NCI-H345 (cell line): ENCODE data around the gene ZP1.
A peak's percentile ranks its signal among the peaks of the same experiment; 100 is the strongest.
"Not testable (repeated sequence)": the region's sequence is repeated elsewhere in the genome, so short reads cannot be mapped to it uniquely, and the experiment has no call there.

ENCODE experiments used
- DNase-seq: peaks from one replicate; lab custom pipeline; 2025; lab: John Stamatoyannopoulos, UW

ZP1 gene, protein sequence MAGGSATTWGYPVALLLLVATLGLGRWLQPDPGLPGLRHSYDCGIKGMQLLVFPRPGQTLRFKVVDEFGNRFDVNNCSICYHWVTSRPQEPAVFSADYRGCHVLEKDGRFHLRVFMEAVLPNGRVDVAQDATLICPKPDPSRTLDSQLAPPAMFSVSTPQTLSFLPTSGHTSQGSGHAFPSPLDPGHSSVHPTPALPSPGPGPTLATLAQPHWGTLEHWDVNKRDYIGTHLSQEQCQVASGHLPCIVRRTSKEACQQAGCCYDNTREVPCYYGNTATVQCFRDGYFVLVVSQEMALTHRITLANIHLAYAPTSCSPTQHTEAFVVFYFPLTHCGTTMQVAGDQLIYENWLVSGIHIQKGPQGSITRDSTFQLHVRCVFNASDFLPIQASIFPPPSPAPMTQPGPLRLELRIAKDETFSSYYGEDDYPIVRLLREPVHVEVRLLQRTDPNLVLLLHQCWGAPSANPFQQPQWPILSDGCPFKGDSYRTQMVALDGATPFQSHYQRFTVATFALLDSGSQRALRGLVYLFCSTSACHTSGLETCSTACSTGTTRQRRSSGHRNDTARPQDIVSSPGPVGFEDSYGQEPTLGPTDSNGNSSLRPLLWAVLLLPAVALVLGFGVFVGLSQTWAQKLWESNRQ

DNA sequence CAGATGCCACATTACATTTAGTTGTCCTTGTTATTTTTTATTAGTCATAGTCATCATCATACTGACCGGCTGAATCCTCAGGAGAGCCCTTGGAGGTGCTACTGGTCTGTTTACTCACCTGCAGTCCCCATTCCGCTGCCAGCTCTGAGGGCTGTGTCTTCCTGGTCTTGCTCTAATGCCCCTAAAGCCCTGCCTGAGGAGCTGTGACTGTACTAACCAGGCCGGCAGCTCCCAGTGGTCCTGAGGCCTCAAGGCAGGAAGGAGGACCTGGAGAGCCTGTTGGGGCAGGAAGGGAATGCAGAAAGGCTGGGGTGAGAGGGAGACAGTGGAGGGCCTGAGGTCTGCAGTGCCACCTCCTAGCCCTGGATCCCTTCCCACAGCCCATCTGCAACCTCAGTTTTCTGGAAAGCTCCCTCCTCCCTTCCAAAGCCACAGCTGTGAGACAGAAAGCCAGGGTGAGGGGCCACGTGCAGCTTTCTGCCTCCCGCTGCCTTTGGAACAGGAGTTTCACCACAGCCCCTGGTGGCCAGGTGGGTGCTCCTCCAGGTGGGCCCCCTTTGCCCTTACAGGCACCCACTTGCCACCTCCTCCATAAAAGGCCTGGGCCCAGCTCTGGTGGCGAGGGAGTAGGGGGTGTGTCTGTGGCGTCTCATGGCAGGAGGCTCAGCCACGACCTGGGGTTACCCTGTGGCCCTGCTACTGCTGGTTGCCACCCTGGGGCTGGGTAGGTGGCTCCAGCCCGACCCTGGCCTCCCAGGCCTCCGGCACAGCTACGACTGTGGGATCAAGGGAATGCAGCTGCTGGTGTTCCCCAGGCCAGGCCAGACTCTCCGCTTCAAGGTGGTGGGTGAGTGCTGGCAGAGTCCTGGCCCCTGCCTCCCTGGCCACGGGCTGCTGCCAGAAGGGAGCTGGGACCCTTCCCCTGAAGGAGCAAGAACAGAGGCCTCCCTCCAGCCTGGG is at the start of gene ZP1:
Gene ZP1 (plus strand): TSS at position 632 of the 960 bp plus-strand sequence. CDS start 20 bp downstream, at position 652.
- DNase-seq = peak; percentile 9

DNA sequence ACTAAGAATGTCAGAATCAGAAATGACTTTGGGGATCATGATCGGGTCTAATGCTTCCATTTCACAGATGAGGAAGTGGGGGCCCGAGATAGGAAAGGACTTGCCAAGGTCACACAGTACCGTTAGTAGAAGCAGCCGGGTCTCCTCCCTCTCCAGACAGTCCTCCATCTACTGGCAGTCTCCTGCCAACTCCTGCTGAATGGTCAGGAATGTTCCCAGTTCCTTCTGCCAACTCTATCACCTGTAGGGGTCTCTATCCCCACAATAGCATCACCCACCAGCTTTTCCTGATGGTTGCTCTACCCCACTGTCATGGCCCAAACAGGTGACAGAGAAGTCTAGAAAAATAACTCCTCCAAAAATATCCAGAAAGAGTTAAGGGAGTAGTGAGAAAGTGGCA is 49.3 kb upstream of the ZP1 start:
- no peak for DNase-seq

GRCh38 chr11:60821827-60822599 is 45.3 kb upstream of the ZP1 start:
- no peak for DNase-seq

GRCh38 chr11:60823745-60824306 is 43.5 kb upstream of the ZP1 start:
- DNase-seq = not testable (repeated sequence)

DNA sequence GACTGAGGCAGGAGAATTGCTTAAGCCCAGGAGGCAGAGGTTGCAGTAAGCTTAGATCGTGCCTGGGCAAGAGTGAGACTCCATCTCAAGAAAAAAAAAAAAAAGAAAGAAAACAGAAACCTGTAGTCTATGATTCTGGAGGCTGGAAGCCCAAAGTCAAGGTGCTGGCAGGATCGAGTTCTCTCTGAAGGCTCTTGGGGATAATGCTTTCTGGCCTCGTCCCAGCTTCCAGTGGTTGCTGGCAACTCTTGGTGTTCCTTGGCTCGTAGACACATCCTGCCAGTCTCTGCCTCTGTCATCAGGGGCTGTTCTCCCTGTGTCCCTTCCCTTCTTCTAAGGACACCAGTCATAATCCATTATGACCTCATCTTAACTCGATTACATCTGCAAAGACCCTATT is 42.2 kb upstream of the ZP1 start:
- DNase-seq = no peak

GRCh38 chr11:60825790-60826189 is 41.6 kb upstream of the ZP1 start:
- no peak for DNase-seq

DNA sequence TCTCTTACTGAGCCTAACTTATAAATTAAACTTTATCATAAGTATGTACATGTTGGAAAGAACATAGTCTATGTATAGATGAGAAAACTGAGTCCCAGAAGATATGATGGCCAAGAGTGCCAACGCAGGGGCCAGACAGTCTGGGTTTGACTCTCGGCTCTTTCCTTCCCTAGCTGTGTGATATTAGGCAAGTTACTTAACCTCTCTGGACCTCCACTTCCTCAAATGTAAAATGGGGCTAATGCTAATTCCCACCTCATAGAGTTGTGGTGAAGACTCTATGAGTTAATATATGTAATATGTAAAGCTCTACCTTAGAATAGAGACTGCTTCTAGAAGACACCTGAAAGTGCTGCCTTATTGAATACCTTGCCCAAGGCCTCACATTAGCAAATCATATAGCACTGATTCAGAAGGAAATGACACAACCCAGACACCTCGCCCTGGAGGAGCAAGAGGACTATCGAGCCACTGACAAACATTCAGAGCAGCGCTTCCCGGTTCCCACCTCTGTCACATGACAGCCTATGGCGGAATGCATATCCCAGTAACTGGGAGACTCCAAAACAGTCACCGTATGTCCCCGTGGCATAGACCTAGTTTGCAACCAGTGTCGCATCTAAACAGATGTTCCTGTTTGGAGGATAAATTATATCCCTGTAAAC is 36.7 kb upstream of the ZP1 start:
- no peak for DNase-seq

DNA sequence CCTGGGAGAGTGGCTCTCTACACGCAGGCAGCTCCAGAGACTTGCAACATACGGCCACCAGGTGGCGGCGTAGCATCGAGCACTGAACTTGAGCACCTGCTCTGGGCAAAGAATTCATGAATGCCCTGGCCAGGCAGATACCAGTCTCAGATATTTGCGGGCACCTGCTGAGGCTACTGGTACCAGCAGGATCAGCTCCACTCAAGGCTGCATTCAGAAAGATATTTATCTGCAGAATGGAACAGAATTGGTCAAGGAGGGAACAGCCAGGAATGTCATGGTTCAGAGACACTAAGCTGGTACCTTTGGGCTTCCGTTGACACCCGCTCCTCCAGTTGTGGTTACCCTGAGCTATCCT is 36.2 kb upstream of the ZP1 start:
- DNase-seq = peak; percentile 86

DNA sequence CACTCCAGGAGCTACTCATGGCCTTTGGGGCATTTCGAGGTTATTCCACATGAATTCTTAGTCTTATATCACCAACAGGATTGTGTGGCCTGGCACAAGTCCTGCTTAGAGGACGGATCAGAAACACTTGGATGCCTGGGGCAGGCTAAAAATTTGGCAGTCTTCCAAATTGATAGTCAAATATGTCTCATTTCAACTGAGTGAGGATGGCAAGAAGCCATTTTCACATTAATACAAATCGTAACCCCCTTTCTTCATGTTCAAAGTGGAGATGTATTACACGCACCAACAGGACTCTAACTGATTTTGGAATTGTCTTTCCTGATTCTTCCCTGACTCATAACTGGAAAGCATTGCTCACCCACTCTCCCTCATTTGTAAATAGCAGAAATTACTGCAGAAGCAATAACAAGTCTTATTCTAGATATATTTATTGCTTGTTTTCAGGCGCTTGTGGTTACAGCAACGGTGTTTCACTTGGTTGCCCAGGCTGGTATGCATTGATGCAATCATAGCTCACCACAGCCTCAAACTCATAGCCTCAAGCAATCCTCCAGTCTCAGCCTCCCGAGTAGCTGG is 35.8 kb upstream of the ZP1 start:
- DNase-seq = peak; percentile 44

DNA sequence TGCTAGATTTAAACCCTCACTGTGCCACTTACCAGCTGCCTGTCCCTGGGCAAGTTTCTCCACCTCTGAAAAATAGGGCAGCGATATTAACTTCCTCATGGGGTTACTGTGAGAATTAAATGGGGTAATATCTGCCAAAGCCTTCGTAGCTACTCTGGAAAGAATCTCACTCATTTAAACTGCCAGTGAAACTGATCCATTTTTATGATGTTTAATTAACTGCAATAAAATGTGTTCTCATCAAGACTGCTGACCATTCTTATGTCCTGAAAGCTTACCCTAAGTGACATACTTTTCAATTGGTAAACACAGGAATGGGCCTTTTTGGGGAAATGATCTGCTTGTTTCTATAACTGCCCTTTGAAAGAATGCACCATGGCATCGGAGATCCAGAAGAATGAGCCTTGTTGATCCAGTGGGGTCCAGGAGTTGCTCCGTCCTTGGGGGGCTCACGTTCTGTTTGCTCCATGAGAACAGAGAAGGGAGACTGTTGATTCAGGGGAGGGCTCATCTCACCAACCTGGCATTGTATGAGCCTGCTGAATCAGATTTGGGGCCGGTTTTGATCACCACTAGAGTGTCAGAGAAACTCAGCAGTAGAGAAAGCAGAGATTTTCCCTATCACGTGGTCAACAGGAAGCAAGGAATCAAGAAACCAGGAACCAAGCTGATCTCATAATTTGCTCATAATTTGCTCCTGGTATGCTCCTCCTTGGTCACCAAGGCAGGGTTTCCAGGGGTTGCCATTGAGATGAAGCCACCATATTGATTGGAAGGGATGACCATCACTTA is 32.4 kb upstream of the ZP1 start:
- no peak for DNase-seq

DNA sequence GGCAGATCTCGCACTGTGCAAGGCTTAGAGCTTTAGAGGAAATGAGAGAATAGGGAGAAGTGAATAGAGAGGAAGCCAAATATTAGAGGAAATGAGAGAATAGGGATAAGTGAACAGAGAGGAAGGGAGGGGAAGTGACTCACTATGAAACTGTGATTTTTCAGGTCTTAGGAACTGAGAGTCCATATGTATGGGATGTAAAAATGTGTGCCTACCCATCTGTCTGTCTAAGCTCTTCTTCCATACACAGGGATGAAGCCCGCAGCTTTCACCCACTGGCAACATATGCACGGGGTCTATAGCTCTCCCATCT is 31.9 kb upstream of the ZP1 start:
- no peak for DNase-seq

DNA sequence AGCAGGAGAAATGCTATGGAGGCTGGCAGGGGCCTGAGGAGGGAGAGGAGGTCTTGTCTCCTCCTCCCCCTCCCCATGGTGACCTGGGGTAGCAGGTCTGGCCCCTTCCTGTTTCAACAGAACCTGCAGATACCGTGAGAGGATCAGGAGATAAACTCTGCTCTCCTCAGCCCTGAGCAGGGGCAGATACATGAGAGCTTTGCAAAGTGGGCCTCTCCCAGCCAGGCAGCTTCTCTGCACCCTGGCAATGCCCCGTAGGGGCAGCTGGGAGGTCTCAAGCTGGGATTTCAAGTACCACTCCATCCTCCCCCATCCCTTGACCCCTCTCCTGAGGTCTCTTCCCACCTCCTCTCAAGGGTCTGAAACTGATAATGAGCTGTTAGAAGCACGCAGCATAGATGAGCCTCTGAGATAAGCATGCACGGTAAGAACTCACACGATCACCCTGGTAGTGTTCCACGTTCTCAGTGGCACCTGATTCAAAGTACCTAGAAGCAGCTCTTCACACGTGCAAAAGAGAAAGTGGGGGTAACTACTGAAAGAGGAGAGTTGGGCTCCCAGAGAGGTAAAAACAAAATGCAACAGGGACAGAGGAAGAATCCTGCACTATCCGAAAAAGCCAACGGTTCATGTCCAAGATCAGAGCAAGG is 30.4 kb upstream of the ZP1 start:
- no peak for DNase-seq

GRCh38 chr11:60838132-60838531 is 29.2 kb upstream of the ZP1 start:
- DNase-seq = no peak

DNA sequence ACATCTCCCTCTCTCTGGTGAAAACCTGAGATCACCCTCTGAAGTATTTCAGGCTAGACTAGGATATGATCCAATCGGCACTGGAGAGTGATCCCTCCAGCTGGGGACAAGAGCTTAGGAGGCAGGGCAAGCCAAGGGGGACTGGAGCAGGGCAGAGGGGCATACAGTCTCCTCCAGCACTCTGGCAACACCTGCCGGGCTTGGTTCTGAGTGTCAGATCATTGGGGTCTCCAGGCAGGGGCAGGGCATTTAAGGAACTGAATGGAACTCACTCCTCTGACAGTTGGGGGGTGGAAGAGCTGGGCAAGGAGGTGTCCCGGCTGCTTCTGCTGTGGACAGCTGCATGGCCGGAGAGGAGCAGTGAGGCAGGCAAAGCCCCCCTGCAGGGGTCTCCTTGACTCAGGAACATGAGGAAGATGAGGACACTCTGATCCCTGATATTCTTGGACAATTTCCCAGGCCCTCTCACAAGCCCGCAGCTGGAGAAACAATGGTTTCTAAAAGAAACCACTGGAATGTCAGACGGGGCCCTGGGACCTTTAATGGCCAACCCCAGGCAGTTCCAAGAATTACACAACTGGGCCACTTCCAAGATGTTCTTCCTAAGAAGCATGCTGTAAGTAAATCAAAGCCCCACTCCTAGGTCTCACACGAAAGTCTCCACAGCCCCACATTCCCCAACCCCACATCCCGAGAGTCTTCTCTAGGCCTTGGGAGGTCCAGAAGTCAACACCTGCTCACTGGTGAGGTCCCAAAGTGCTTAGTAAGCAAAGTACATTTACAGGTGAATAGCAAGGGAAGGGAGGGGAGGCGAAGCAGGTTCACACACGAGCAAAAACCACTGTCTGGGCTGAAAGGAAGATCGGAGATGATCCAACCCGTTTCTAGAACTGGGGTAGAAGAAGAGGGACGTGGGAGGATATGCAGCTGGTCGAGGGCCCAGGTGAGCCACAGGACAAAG is 26.6 kb upstream of the ZP1 start:
- DNase-seq = no peak

GRCh38 chr11:60841797-60842667 is 25.3 kb upstream of the ZP1 start, which contains the start of gene CCDC86:
TSS of gene CCDC86 (plus strand) at chr11:60842113. CDS start at chr11:60842125, 12 bp downstream.
- peak; percentile 94 for DNase-seq

- no peak for DNase-seq
Observed at GRCh38 chr11:60842668-60843600, 24.4 kb upstream of the ZP1 start.
